ENCODE results near the gene DENND11. TPM values are rescaled to one million over a fixed set of nuclear protein-coding genes. Genes with fewer than 3 reads are reported as not detected.

Gene DENND11
- total and polyA plus RNA-seq, 7 donors: 6.0 to 17.1 (median 14.3) TPM

DNA sequence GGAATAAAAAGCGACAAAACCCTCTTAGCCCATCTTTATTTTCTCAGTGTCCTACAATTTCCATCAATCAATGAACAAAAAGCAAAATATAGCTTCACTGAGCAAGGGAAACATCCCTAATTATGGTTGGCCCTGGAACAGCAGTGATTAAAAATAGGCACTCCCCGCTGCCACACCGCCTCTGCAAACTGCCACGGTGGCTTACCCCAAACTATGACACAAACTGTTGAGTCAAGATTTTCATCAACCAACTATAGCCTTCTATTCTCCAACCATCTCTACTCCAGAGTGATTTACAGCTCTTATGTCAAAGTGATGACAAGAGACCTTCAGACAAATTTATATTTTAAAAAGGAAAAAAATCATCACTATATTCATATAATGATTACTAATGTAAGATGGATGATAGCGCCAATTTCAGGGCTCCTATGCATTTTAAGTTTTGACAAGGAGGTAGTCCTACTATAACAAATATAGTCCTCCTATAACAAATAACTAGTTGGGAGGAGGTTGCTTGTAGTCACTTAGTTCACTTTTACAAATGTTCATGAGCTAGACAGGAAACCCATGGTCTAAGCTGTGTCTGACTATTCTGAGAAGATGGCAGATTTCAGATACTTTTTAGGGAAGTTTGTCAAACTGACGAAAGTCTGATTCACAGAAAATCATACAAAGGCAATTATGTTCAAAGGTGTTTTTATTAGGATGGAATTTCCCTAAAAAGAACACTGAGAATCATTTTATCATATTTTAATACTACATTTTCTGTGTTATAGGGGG, 26.3 kb downstream of the DENND11 start:
- 79 to 90% methylated on average over 6 of the region's 6 CpGs for WGBS, 2 donors
- no peak overlapping the region for H3K27ac ChIP-seq
- no peak for DNase-seq
- no peaks in the 10 kb centered on the region for H3K9me3 ChIP-seq
- H3K4me3 ChIP-seq: no peak overlapping the region
- no peaks in the 10 kb centered on the region for H3K4me1 ChIP-seq
- peaks cover 0 to 39% (median 3%) of the 10 kb centered on the region in 4 donors for H3K36me3 ChIP-seq
- H3K27me3 ChIP-seq: no peaks in the 10 kb centered on the region
- intact Hi-C loops (cut with DNase I): no loop called here
- TF ChIP-seq POLR2AphosphoS5 (IDR thresholded peaks at IDR 0.05): no peak
- no peak for TF ChIP-seq EP300 (IDR thresholded peaks at IDR 0.05)
- no peak for TF ChIP-seq POLR2A (IDR thresholded peaks at IDR 0.05)
- TF ChIP-seq, protein P1, sequence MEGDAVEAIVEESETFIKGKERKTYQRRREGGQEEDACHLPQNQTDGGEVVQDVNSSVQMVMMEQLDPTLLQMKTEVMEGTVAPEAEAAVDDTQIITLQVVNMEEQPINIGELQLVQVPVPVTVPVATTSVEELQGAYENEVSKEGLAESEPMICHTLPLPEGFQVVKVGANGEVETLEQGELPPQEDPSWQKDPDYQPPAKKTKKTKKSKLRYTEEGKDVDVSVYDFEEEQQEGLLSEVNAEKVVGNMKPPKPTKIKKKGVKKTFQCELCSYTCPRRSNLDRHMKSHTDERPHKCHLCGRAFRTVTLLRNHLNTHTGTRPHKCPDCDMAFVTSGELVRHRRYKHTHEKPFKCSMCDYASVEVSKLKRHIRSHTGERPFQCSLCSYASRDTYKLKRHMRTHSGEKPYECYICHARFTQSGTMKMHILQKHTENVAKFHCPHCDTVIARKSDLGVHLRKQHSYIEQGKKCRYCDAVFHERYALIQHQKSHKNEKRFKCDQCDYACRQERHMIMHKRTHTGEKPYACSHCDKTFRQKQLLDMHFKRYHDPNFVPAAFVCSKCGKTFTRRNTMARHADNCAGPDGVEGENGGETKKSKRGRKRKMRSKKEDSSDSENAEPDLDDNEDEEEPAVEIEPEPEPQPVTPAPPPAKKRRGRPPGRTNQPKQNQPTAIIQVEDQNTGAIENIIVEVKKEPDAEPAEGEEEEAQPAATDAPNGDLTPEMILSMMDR (IDR thresholded peaks at IDR 0.05): no peak

DNA sequence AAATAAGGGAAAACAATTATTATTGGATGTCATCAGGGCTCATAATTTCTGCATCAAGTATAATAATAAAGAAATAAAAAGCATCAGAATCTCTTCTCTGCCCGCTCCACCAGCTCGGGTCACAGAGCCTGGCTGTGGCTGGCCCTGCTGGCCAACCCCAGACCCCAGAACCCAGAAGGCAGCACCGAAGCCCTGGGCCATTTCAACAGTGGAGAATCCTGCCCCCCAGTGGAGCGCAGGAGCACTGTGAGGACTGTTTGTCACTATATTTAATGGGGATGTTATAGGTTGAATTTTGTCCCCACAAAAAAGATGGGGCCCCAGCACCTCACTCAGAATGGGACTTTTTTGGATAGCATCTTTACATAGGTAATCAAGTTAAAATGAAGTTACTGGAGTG, 27.3 kb downstream of the DENND11 start:
- Histone ChIP-seq H3K4me1 (no peaks in the 10 kb centered on the region), H3K36me3 (peaks cover 0 to 36% (median 3%) of the 10 kb centered on the region in 4 donors)

GRCh38 chr7:141674171-141674671, 27.7 kb downstream of the DENND11 start:
- peak overlapping the region in 1 of 4 donors; percentile 39 for H3K27ac ChIP-seq
- H3K27me3 ChIP-seq: no peaks in the 10 kb centered on the region
- peaks cover 0 to 35% (median 3%) of the 10 kb centered on the region in 4 donors for H3K36me3 ChIP-seq
- H3K4me1 ChIP-seq: no peaks in the 10 kb centered on the region
- DNase-seq: no peak
- H3K4me3 ChIP-seq: no peak overlapping the region
- intact Hi-C loops (cut with DNase I): no loop called here
- TF ChIP-seq POLR2AphosphoS5 (IDR thresholded peaks at IDR 0.05) (no peak), EP300 (IDR thresholded peaks at IDR 0.05) (no peak), POLR2A (IDR thresholded peaks at IDR 0.05) (no peak)
- TF ChIP-seq, protein P1 (IDR thresholded peaks at IDR 0.05): no peak
- no peaks in the 10 kb centered on the region for H3K9me3 ChIP-seq
- 92 to 94% methylated on average over 5 of the region's 5 CpGs for WGBS, 2 donors

More for the DNA sequence above, 27.3 kb downstream of the DENND11 start:
- Histone ChIP-seq H3K27ac (peak overlapping the region in 1 of 4 donors; percentile 40), H3K9me3 (no peaks in the 10 kb centered on the region), H3K27me3 (no peaks in the 10 kb centered on the region), H3K4me3 (no peak overlapping the region)
- WGBS, 2 donors: 83 to 85% methylated on average over 4 of the region's 4 CpGs
- TF ChIP-seq POLR2A (IDR thresholded peaks at IDR 0.05) (no peak), EP300 (IDR thresholded peaks at IDR 0.05) (no peak), POLR2AphosphoS5 (IDR thresholded peaks at IDR 0.05) (no peak)
- TF ChIP-seq, protein P1 (IDR thresholded peaks at IDR 0.05): peak in 1 of 4 experiments; percentile 10
- intact Hi-C loops (cut with DNase I): no loop called here
- DNase-seq: no peak

DNA sequence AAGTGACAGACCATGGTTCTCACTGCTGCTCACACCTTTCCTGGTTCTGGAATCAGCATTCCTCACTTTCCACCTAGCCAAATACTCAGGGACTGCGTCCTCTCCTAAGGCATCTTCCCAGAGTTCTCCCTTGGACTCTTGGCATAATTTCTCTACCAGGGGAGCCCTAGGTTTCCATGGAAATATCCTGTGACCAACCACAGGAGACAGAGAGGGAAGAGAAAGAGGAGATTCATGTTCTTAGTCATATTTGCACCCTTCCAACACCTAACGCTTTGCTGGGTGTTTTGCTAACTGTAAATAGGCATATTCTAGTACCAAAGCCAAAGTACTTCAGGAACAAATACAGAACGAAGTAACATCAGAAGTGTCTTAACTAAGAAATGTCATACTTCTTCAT, 28.6 kb downstream of the DENND11 start:
- DNase-seq: no peak

More for the DNA sequence above, 28.6 kb downstream of the DENND11 start:
- intact Hi-C loops (cut with DNase I): no loop called here
- Histone ChIP-seq H3K27me3 (no peaks in the 10 kb centered on the region), H3K4me3 (no peak overlapping the region), H3K9me3 (no peaks in the 10 kb centered on the region), H3K27ac (no peak overlapping the region), H3K36me3 (peaks cover 0 to 35% (median 3%) of the 10 kb centered on the region in 4 donors), H3K4me1 (no peaks in the 10 kb centered on the region)
- TF ChIP-seq POLR2A (IDR thresholded peaks at IDR 0.05): no peak
- no peak for TF ChIP-seq EP300 (IDR thresholded peaks at IDR 0.05)
- no peak for TF ChIP-seq POLR2AphosphoS5 (IDR thresholded peaks at IDR 0.05)
- TF ChIP-seq, protein P1 (IDR thresholded peaks at IDR 0.05): no peak
- 93 to 96% methylated on average over 3 of the region's 3 CpGs for WGBS, 2 donors
